NB4 (cell line): ENCODE measurements around the gene KDF1.

Source experiments
- DNase-seq: peaks from one replicate; pipeline ENCODE4 v3.0.0; 2010; ENCODE audit warnings: low read depth
- H3K4me3 ChIP-seq: one replicate; pipeline ENCODE4 v1.5.1; 2011; ENCODE audit warnings: mild to moderate bottlenecking, low read depth, low read length, moderate library complexity
- CTCF ChIP-seq: IDR thresholded peaks from one replicate; pipeline ENCODE4 v1.5.1; 2012; ENCODE audit warnings: low read depth, low read length
- MAX ChIP-seq: IDR thresholded peaks from 2 replicates; pipeline ENCODE4 v1.6.1; 2011; ENCODE audit warnings: low read depth, low read length
- MYC ChIP-seq: IDR thresholded peaks from 2 replicates; pipeline ENCODE4 v1.6.1; 2011; ENCODE audit warnings: low read depth, low read length
- POLR2A ChIP-seq: IDR thresholded peaks from 2 replicates; pipeline ENCODE4 v1.6.1; 2011; ENCODE audit warnings: mild to moderate bottlenecking; ENCODE audit not compliant: insufficient read length; ENCODE audit errors: extremely low read depth

The KDF1 gene

GRCh38 chr1:26912147-26912490 lies 48.1 kb downstream of the KDF1 start:
- TF ChIP-seq MAX (no peak), POLR2A (no peak), MYC (no peak), CTCF (no peak)
- no peak overlapping the region for H3K4me3 ChIP-seq
- no peak for DNase-seq

GRCh38 chr1:26911399-26912146 lies 48.7 kb downstream of the KDF1 start:
- TF ChIP-seq CTCF (no peak), MYC (no peak), MAX (no peak), POLR2A (no peak)
- DNase-seq: no peak
- no peak overlapping the region for H3K4me3 ChIP-seq

GRCh38 chr1:26910343-26911160 lies 49.7 kb downstream of the KDF1 start:
- no peak for DNase-seq
- no peak overlapping the region for H3K4me3 ChIP-seq
- no peak for TF ChIP-seq POLR2A
- no peak for TF ChIP-seq MAX
- no peak for TF ChIP-seq MYC
- no peak for TF ChIP-seq CTCF

- TF ChIP-seq POLR2A (no peak), MAX (no peak), CTCF (no peak), MYC (no peak)
- no peak overlapping the region for H3K4me3 ChIP-seq
- no peak for DNase-seq
Measured at GRCh38 chr1:26909951-26910342, 50.3 kb downstream of the KDF1 start.

- DNase-seq: no peak
- TF ChIP-seq MYC (no peak), CTCF (no peak), MAX (no peak), POLR2A (no peak)
- no peak overlapping the region for H3K4me3 ChIP-seq
Measured at GRCh38 chr1:26907071-26907917, 53.0 kb downstream of the KDF1 start.
